Naive thymus-derived CD8-positive, alpha-beta T cell (primary cell): ENCODE data around the gene SLC49A4. TPM values are rescaled to one million over a fixed set of nuclear protein-coding genes. Genes with fewer than 3 reads are reported as not detected.
A peak's percentile ranks its signal among the peaks of the same experiment; 100 is the strongest.

Experiments
- ATAC-seq, 2 donors: fragments of 150-1000 bp; cut with Tn5 transposase in 1 of 2; sonication (Bioruptor Pico), chemical (Tn5 transposase) in 1 of 2; 1 replicate in 1 of 2; 2 replicates in 1 of 2; pipeline ENCODE4 v1.10.0; 2021; ENCODE audit warnings: mild to moderate bottlenecking in 2 of 2, moderate library complexity in 2 of 2
- POLR2A ChIA-PET: fragments of 350-600 bp; sonication (Branson Sonifier 250); formaldehyde crosslinking; loops from one replicate; lab custom pipeline; 2021; ENCODE audit warnings: antibody characterized with exemption; lab: Charles Lee
- DNase-seq, 10 donors: peaks; one replicate each; pipeline versions ENCODE4 v3.0.0 to v3.0.0-alpha.2; 2020 to 2022
- H3K27ac Mint-ChIP-seq, 10 donors: one replicate each; pipeline ENCODE4 v1.8.0; 2020 to 2022; ENCODE audit warnings: mild to moderate bottlenecking in 10 of 10, mixed read lengths in 10 of 10, moderate library complexity in 4 of 10, inconsistent platforms in 1 of 10
- H3K27me3 Mint-ChIP-seq, 5 donors: one replicate each; pipeline ENCODE4 v1.8.0; 2021 to 2022; ENCODE audit warnings: mixed read lengths in 5 of 5
- H3K36me3 Mint-ChIP-seq, 3 donors: one replicate each; pipeline ENCODE4 v1.8.0; 2020 to 2022; ENCODE audit warnings: mixed read lengths in 3 of 3, mild to moderate bottlenecking in 2 of 3, inconsistent platforms in 1 of 3
- H3K4me1 Mint-ChIP-seq, 4 donors: one replicate each; pipeline ENCODE4 v1.8.0; 2021 to 2022; ENCODE audit warnings: mixed read lengths in 4 of 4
- H3K4me3 Mint-ChIP-seq, 10 donors: one replicate each; pipeline ENCODE4 v1.8.0; 2020 to 2022; ENCODE audit warnings: mild to moderate bottlenecking in 10 of 10, mixed read lengths in 10 of 10, moderate library complexity in 6 of 10, inconsistent platforms in 1 of 10
- H3K9me3 Mint-ChIP-seq, 9 donors: one replicate each; pipeline ENCODE4 v1.8.0; 2020 to 2022; ENCODE audit warnings: mixed read lengths in 9 of 9, mild to moderate bottlenecking in 3 of 9, inconsistent platforms in 1 of 9, moderate library complexity in 1 of 9
- polyA plus RNA-seq, 3 donors: library from polyadenylated mRNA; unstranded; fragments of 300-500 nt; fragmentation: Illumina TruSeq; gene quantifications; one replicate each; pipeline ENCODE4 v1.2.3, GENCODE V29; 2021
- total RNA-seq, 8 experiments: library from RNA in 2 of 8; stranded (reverse) in 2 of 8; gene quantifications; one replicate each; pipeline ENCODE4 v1.2.3 and lab custom pipeline; 2021 to 2026

Gene SLC49A4
- total and polyA plus RNA-seq, 5 experiments from 2014 or later, result 1.3 to 8.7 (median 2.5) TPM

- Mint-ChIP-seq H3K27ac (peak overlapping the region in 1 of 10 donors; percentile 64), H3K4me1 (peaks cover 2 to 18% (median 10%) of the 10 kb centered on the region in 4 donors), H3K4me3 (no peak overlapping the region), H3K36me3 (peaks cover 11 to 58% (median 42%) of the 10 kb centered on the region in 3 donors), H3K9me3 (no peaks in the 10 kb centered on the region), H3K27me3 (no peaks in the 10 kb centered on the region)
- POLR2A ChIA-PET, result no interaction called here
- ATAC-seq (no peak), DNase-seq (no peak)
These were observed 80.8 kb downstream of the SLC49A4 start for GRCh38 chr3:122875547-122876127.

GRCh38 chr3:122880173-122880572 is 85.3 kb downstream of the SLC49A4 start:
- Mint-ChIP-seq H3K4me3 (no peak overlapping the region), H3K27me3 (no peaks in the 10 kb centered on the region), H3K27ac (no peak overlapping the region), H3K36me3 (peaks cover 0 to 43% (median 25%) of the 10 kb centered on the region in 3 donors), H3K4me1 (peaks cover 0 to 13% (median 7%) of the 10 kb centered on the region in 4 donors), H3K9me3 (no peaks in the 10 kb centered on the region)
- ATAC-seq (no peak), DNase-seq (no peak)
- POLR2A ChIA-PET, result no interaction called here

- Mint-ChIP-seq H3K36me3 (peaks cover 0 to 44% (median 23%) of the 10 kb centered on the region in 3 donors), H3K9me3 (no peaks in the 10 kb centered on the region), H3K27ac (no peak overlapping the region), H3K4me3 (no peak overlapping the region), H3K27me3 (no peaks in the 10 kb centered on the region), H3K4me1 (peaks cover 0 to 9% (median 3%) of the 10 kb centered on the region in 4 donors)
- ATAC-seq, result no peak
- no peak for DNase-seq
- POLR2A ChIA-PET, result no interaction called here
These were observed 85.8 kb downstream of the SLC49A4 start for GRCh38 chr3:122880624-122881023.

- H3K27me3 Mint-ChIP-seq, result no peaks in the 10 kb centered on the region
- H3K4me3 Mint-ChIP-seq, result no peak overlapping the region
- POLR2A ChIA-PET, result no interaction called here
- peaks cover 0 to 39% (median 23%) of the 10 kb centered on the region in 3 donors for H3K36me3 Mint-ChIP-seq
- ATAC-seq, result no peak
- H3K9me3 Mint-ChIP-seq, result no peaks in the 10 kb centered on the region
- H3K27ac Mint-ChIP-seq, result no peak overlapping the region
- H3K4me1 Mint-ChIP-seq, result peaks cover 0 to 13% (median 0%) of the 10 kb centered on the region in 4 donors
- DNase-seq, result no peak
These were observed 87.6 kb downstream of the SLC49A4 start for GRCh38 chr3:122882361-122882947.

GRCh38 chr3:122886251-122886650 is 91.4 kb downstream of the SLC49A4 start:
- ATAC-seq (no peak), DNase-seq (no peak)
- Mint-ChIP-seq H3K36me3 (peaks cover 0 to 16% (median 9%) of the 10 kb centered on the region in 3 donors), H3K4me3 (no peak overlapping the region), H3K27me3 (no peaks in the 10 kb centered on the region), H3K4me1 (peaks cover 3 to 26% (median 13%) of the 10 kb centered on the region in 4 donors), H3K9me3 (no peaks in the 10 kb centered on the region), H3K27ac (no peak overlapping the region)
- POLR2A ChIA-PET, result no interaction called here

GRCh38 chr3:122886946-122887345 is 92.1 kb downstream of the SLC49A4 start:
- Mint-ChIP-seq H3K4me1 (peaks cover 3 to 26% (median 13%) of the 10 kb centered on the region in 4 donors), H3K36me3 (peaks cover 0 to 9% (median 2%) of the 10 kb centered on the region in 3 donors), H3K9me3 (no peaks in the 10 kb centered on the region), H3K4me3 (no peak overlapping the region), H3K27ac (peak overlapping the region in 1 of 10 donors; percentile 29), H3K27me3 (no peaks in the 10 kb centered on the region)
- POLR2A ChIA-PET, result no interaction called here
- ATAC-seq, result no peak
- DNase-seq, result no peak

- H3K4me3 Mint-ChIP-seq, result no peak overlapping the region
- H3K4me1 Mint-ChIP-seq, result peaks cover 6 to 35% (median 19%) of the 10 kb centered on the region in 4 donors
- peak in 1 of 10 donors; percentile 3 for DNase-seq
- no peaks in the 10 kb centered on the region for H3K9me3 Mint-ChIP-seq
- H3K36me3 Mint-ChIP-seq, result peaks cover 0 to 4% (median 2%) of the 10 kb centered on the region in 3 donors
- H3K27me3 Mint-ChIP-seq, result no peaks in the 10 kb centered on the region
- ATAC-seq, result peak in 1 of 2 donors; percentile 61
- POLR2A ChIA-PET, result no interaction called here
- H3K27ac Mint-ChIP-seq, result peak overlapping the region in 3 of 10 donors; percentile 23 to 49 (median 38)
These were observed 95.3 kb downstream of the SLC49A4 start for GRCh38 chr3:122890077-122890719.

- peaks cover 6 to 35% (median 19%) of the 10 kb centered on the region in 4 donors for H3K4me1 Mint-ChIP-seq
- H3K27me3 Mint-ChIP-seq, result no peaks in the 10 kb centered on the region
- no peak overlapping the region for H3K4me3 Mint-ChIP-seq
- H3K9me3 Mint-ChIP-seq, result no peaks in the 10 kb centered on the region
- peak overlapping the region in 2 of 10 donors; percentile 23 to 49 for H3K27ac Mint-ChIP-seq
- POLR2A ChIA-PET, result no interaction called here
- no peaks in the 10 kb centered on the region for H3K36me3 Mint-ChIP-seq
- ATAC-seq, result no peak
- DNase-seq, result no peak
These were observed 95.9 kb downstream of the SLC49A4 start for GRCh38 chr3:122890720-122891220.

GRCh38 chr3:122892118-122892960 is 97.5 kb downstream of the SLC49A4 start:
- Mint-ChIP-seq H3K27me3 (peaks cover 0 to 5% (median 0%) of the 10 kb centered on the region in 5 donors), H3K36me3 (no peaks in the 10 kb centered on the region), H3K9me3 (no peaks in the 10 kb centered on the region), H3K4me3 (no peak overlapping the region), H3K4me1 (peaks cover 6 to 22% (median 19%) of the 10 kb centered on the region in 4 donors), H3K27ac (no peak overlapping the region)
- DNase-seq (no peak), ATAC-seq (no peak)
- POLR2A ChIA-PET, result no interaction called here

GRCh38 chr3:122893282-122893681 is 98.4 kb downstream of the SLC49A4 start:
- no peaks in the 10 kb centered on the region for H3K36me3 Mint-ChIP-seq

GRCh38 chr3:122893754-122894668 is 99.1 kb downstream of the SLC49A4 start:
- ATAC-seq, result no peak

More at GRCh38 chr3:122893282-122893681, 98.4 kb downstream of the SLC49A4 start:
- ATAC-seq (no peak), DNase-seq (no peak)
- POLR2A ChIA-PET, result no interaction called here
- Mint-ChIP-seq H3K4me1 (peaks cover 6 to 22% (median 19%) of the 10 kb centered on the region in 4 donors), H3K27ac (peak overlapping the region in 1 of 10 donors; percentile 26), H3K27me3 (peaks cover 0 to 6% (median 0%) of the 10 kb centered on the region in 5 donors), H3K9me3 (no peaks in the 10 kb centered on the region), H3K4me3 (no peak overlapping the region)

More at GRCh38 chr3:122893754-122894668, 99.1 kb downstream of the SLC49A4 start:
- Mint-ChIP-seq H3K9me3 (no peaks in the 10 kb centered on the region), H3K27me3 (peaks cover 0 to 11% (median 0%) of the 10 kb centered on the region in 5 donors), H3K4me3 (no peak overlapping the region), H3K36me3 (no peaks in the 10 kb centered on the region), H3K27ac (no peak overlapping the region), H3K4me1 (peaks cover 6 to 22% (median 19%) of the 10 kb centered on the region in 4 donors)
- POLR2A ChIA-PET, result no interaction called here
- no peak for DNase-seq
